Activated naive CD8-positive, alpha-beta T cell treated with anti-CD3 and anti-CD28 coated beads, Interleukin-2, amount 50 U/mL, for 24 hours (primary cell): ENCODE measurements around the gene ARAF.
A peak's percentile ranks its signal among the peaks of the same experiment; 100 is the strongest.
"Not testable (repeated sequence)": the region's sequence is repeated elsewhere in the genome, so short reads cannot be mapped to it uniquely, and the experiment has no call there.

ENCODE experiments used
- ATAC-seq: fragments of 150-1000 bp; cut with Tn5 transposase; one replicate; pipeline ENCODE4 v1.10.0; 2021
- DNase-seq: peaks from one replicate; pipeline ENCODE4 v3.0.0; 2021
- H3K27ac Mint-ChIP-seq: one replicate; pipeline ENCODE4 v1.8.0; 2021; ENCODE audit warnings: mild to moderate bottlenecking, mixed read lengths
- H3K27me3 Mint-ChIP-seq: one replicate; pipeline ENCODE4 v1.8.0; 2021; ENCODE audit warnings: mixed read lengths
- H3K36me3 Mint-ChIP-seq: one replicate; pipeline ENCODE4 v1.8.0; 2021; ENCODE audit warnings: low read depth, mixed read lengths
- H3K4me1 Mint-ChIP-seq: one replicate; pipeline ENCODE4 v1.8.0; 2021; ENCODE audit warnings: mixed read lengths
- H3K4me3 Mint-ChIP-seq: one replicate; pipeline ENCODE4 v1.8.0; 2021; ENCODE audit warnings: mild to moderate bottlenecking, moderate library complexity, mixed read lengths
- H3K9me3 Mint-ChIP-seq: one replicate; pipeline ENCODE4 v1.8.0; 2021; ENCODE audit warnings: mixed read lengths

Gene ARAF

GRCh38 chrX:47560934-47561658 lies at the start of gene ARAF:
Gene ARAF (plus strand): TSS chrX:47561205. CDS start chrX:47562968, 1,763 bp downstream.
- Mint-ChIP-seq H3K27ac (peak within 1 kb of the TSS; percentile 95), H3K4me1 (peaks cover 47% of the 10 kb centered on the region), H3K36me3 (peaks cover 12% of the 10 kb centered on the region), H3K4me3 (peak within 1 kb of the TSS; percentile 91), H3K27me3 (no peaks in the 10 kb centered on the region), H3K9me3 (no peaks in the 10 kb centered on the region)
- DNase-seq = peak; percentile 91
- peak; percentile 88 for ATAC-seq

- not testable (repeated sequence) for H3K9me3 Mint-ChIP-seq, DNase-seq, H3K27ac Mint-ChIP-seq, H3K27me3 Mint-ChIP-seq, H3K36me3 Mint-ChIP-seq, ATAC-seq
- Mint-ChIP-seq H3K4me1 (peaks cover 10% of the 10 kb centered on the region), H3K4me3 (peak overlapping the region; percentile 51)
Measured at GRCh38 chrX:47512383-47512782, 48.6 kb upstream of the ARAF start.

GRCh38 chrX:47513034-47513965 lies 47.7 kb upstream of the ARAF start:
- peak overlapping the region; percentile 49 for H3K27ac Mint-ChIP-seq
- H3K36me3 Mint-ChIP-seq, H3K27me3 Mint-ChIP-seq, H3K4me1 Mint-ChIP-seq, H3K9me3 Mint-ChIP-seq: not testable (repeated sequence)
- peak overlapping the region; percentile 77 for H3K4me3 Mint-ChIP-seq
- ATAC-seq = peak; percentile 57
- DNase-seq = peak; percentile 3

- Mint-ChIP-seq H3K4me3 (peak overlapping the region; percentile 10), H3K27ac (no peak overlapping the region), H3K9me3 (no peaks in the 10 kb centered on the region)
Measured at GRCh38 chrX:47514533-47515235, 46.3 kb upstream of the ARAF start.

GRCh38 chrX:47515941-47516665 lies 44.9 kb upstream of the ARAF start:
- H3K27me3 Mint-ChIP-seq = no peaks in the 10 kb centered on the region
- H3K4me3 Mint-ChIP-seq = no peak overlapping the region
- DNase-seq (no peak), ATAC-seq (no peak)
- H3K36me3 Mint-ChIP-seq = no peaks in the 10 kb centered on the region
- H3K4me1 Mint-ChIP-seq = peaks cover 9% of the 10 kb centered on the region
- H3K27ac Mint-ChIP-seq = no peak overlapping the region
- H3K9me3 Mint-ChIP-seq = no peaks in the 10 kb centered on the region

More at GRCh38 chrX:47514533-47515235, 46.3 kb upstream of the ARAF start:
- Mint-ChIP-seq H3K36me3 (no peaks in the 10 kb centered on the region), H3K4me1 (peaks cover 9% of the 10 kb centered on the region), H3K27me3 (no peaks in the 10 kb centered on the region)
- ATAC-seq (no peak), DNase-seq (no peak)

- no peaks in the 10 kb centered on the region for H3K27me3 Mint-ChIP-seq
- ATAC-seq (no peak), DNase-seq (no peak)
- peaks cover 6% of the 10 kb centered on the region for H3K4me1 Mint-ChIP-seq
- H3K36me3 Mint-ChIP-seq = no peaks in the 10 kb centered on the region
- H3K27ac Mint-ChIP-seq = no peak overlapping the region
- no peak overlapping the region for H3K4me3 Mint-ChIP-seq
- H3K9me3 Mint-ChIP-seq = no peaks in the 10 kb centered on the region
Measured at GRCh38 chrX:47518144-47518543, 42.9 kb upstream of the ARAF start.

GRCh38 chrX:47523297-47523696 lies 37.7 kb upstream of the ARAF start:
- Mint-ChIP-seq H3K36me3 (no peaks in the 10 kb centered on the region), H3K4me3 (peak overlapping the region; percentile 61), H3K9me3 (no peaks in the 10 kb centered on the region), H3K27ac (no peak overlapping the region), H3K27me3 (peaks cover 2% of the 10 kb centered on the region), H3K4me1 (no peaks in the 10 kb centered on the region)
- ATAC-seq (peak; percentile 97), DNase-seq (peak; percentile 87)

GRCh38 chrX:47523713-47524166 lies 37.3 kb upstream of the ARAF start:
- H3K27me3 Mint-ChIP-seq = peaks cover 2% of the 10 kb centered on the region
- ATAC-seq = no peak

GRCh38 chrX:47529548-47529947 lies 31.5 kb upstream of the ARAF start:
- no peaks in the 10 kb centered on the region for H3K36me3 Mint-ChIP-seq
- no peaks in the 10 kb centered on the region for H3K9me3 Mint-ChIP-seq
- H3K4me3 Mint-ChIP-seq = no peak overlapping the region

More at GRCh38 chrX:47523713-47524166, 37.3 kb upstream of the ARAF start:
- H3K27ac Mint-ChIP-seq = no peak overlapping the region
- H3K9me3 Mint-ChIP-seq = no peaks in the 10 kb centered on the region
- no peak for DNase-seq
- H3K4me3 Mint-ChIP-seq = peak overlapping the region; percentile 61
- H3K4me1 Mint-ChIP-seq = no peaks in the 10 kb centered on the region
- no peaks in the 10 kb centered on the region for H3K36me3 Mint-ChIP-seq

GRCh38 chrX:47530049-47530448 lies 31.0 kb upstream of the ARAF start:
- ATAC-seq = no peak
- H3K27ac Mint-ChIP-seq = no peak overlapping the region
- no peak overlapping the region for H3K4me3 Mint-ChIP-seq
- no peaks in the 10 kb centered on the region for H3K27me3 Mint-ChIP-seq
- no peak for DNase-seq
- peaks cover 1% of the 10 kb centered on the region for H3K4me1 Mint-ChIP-seq
- no peaks in the 10 kb centered on the region for H3K9me3 Mint-ChIP-seq
- H3K36me3 Mint-ChIP-seq = no peaks in the 10 kb centered on the region

More at GRCh38 chrX:47529548-47529947, 31.5 kb upstream of the ARAF start:
- DNase-seq (no peak), ATAC-seq (no peak)
- Mint-ChIP-seq H3K4me1 (peaks cover 1% of the 10 kb centered on the region), H3K27me3 (peaks cover 2% of the 10 kb centered on the region), H3K27ac (no peak overlapping the region)

GRCh38 chrX:47539860-47540259 lies 21.1 kb upstream of the ARAF start:
- Mint-ChIP-seq H3K27ac (no peak overlapping the region), H3K4me3 (no peak overlapping the region), H3K36me3 (no peaks in the 10 kb centered on the region), H3K27me3 (no peaks in the 10 kb centered on the region), H3K4me1 (no peaks in the 10 kb centered on the region), H3K9me3 (no peaks in the 10 kb centered on the region)
- no peak for DNase-seq
- ATAC-seq = no peak

GRCh38 chrX:47540754-47541538 lies 20.1 kb upstream of the ARAF start:
- H3K4me1 Mint-ChIP-seq = no peaks in the 10 kb centered on the region
- H3K27me3 Mint-ChIP-seq = no peaks in the 10 kb centered on the region
- no peak overlapping the region for H3K4me3 Mint-ChIP-seq
- DNase-seq (no peak), ATAC-seq (no peak)
- H3K27ac Mint-ChIP-seq = no peak overlapping the region
- no peaks in the 10 kb centered on the region for H3K9me3 Mint-ChIP-seq
- H3K36me3 Mint-ChIP-seq = no peaks in the 10 kb centered on the region

GRCh38 chrX:47543496-47543895 lies 17.5 kb upstream of the ARAF start:
- Mint-ChIP-seq H3K27me3 (no peaks in the 10 kb centered on the region), H3K36me3 (no peaks in the 10 kb centered on the region), H3K4me3 (no peak overlapping the region), H3K4me1 (no peaks in the 10 kb centered on the region), H3K9me3 (no peaks in the 10 kb centered on the region), H3K27ac (no peak overlapping the region)
- DNase-seq (no peak), ATAC-seq (no peak)
